GM12891 (cell line): Measurements from ENCODE around the gene EPHB4.
"Not testable (repeated sequence)": the region's sequence is repeated elsewhere in the genome, so short reads cannot be mapped to it uniquely, and the experiment has no call there.

Source experiments
- DNase-seq: peaks from one replicate; pipeline ENCODE4 v3.0.0; 2011; ENCODE audit warnings: low spot score; ENCODE audit not compliant: insufficient read length
- FAIRE-seq: peaks from 2 replicates; lab custom pipeline; 2011; peaks lifted over from hg19 to GRCh38; lab: Jason Lieb, UNC
- PAX5 ChIP-seq: IDR thresholded peaks from 2 replicates; pipeline ENCODE4 v1.6.1; 2011; ENCODE audit warnings: low read length, moderate library complexity, mild to moderate bottlenecking; ENCODE audit not compliant: insufficient read depth, severe bottlenecking
- POLR2A ChIP-seq: IDR thresholded peaks from 2 replicates; pipeline ENCODE4 v1.6.1; 2011; ENCODE audit warnings: low read depth, low read length, control low read depth
- POLR2AphosphoS5 ChIP-seq: IDR thresholded peaks from 2 replicates; pipeline ENCODE4 v1.6.1; 2011; ENCODE audit warnings: low read depth, low read length, control low read depth
- POU2F2 ChIP-seq: IDR thresholded peaks from 2 replicates; pipeline ENCODE4 v1.6.1; 2011; ENCODE audit warnings: low read depth, mild to moderate bottlenecking, control low read depth, low read length, moderate library complexity
- SPI1 ChIP-seq: IDR thresholded peaks from 2 replicates; pipeline ENCODE4 v1.6.1; 2011; ENCODE audit warnings: low read depth, low read length, control low read depth
- TAF1 ChIP-seq: IDR thresholded peaks from 2 replicates; pipeline ENCODE4 v1.6.1; 2011; ENCODE audit warnings: low read depth, low read length, control low read depth

EPHB4 gene

GRCh38 chr7:100855515-100855914 lies 28.2 kb upstream of the EPHB4 start:
- DNase-seq (no peak), FAIRE-seq (no peak)
- TF ChIP-seq TAF1: no peak
- no peak for TF ChIP-seq POLR2A
- TF ChIP-seq PAX5: no peak
- no peak for TF ChIP-seq POLR2AphosphoS5
- TF ChIP-seq SPI1: no peak
- TF ChIP-seq POU2F2: no peak

DNA sequence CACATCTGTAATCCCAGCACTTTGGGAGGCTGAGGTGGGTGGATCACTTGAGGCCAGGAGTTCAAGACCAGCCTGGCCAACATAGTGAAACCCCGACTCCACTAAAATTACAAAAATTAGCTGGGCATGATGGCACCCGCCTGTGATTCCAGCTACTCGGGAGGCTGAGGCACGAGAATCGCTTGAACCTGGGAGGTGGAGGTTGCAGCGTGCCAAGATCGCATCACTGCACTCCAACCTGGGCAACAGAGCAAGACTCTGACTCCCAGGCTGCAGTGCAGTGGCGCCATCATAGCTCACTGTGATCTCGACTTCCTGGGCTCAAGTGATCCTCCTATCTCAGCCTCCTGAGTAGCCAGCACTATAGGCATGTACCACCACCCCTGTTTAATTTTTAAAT lies 27.6 kb upstream of the EPHB4 start:
- FAIRE-seq, DNase-seq: not testable (repeated sequence)

GRCh38 chr7:100854146-100854895 lies 27.0 kb upstream of the EPHB4 start:
- no peak for TF ChIP-seq SPI1
- FAIRE-seq: no peak
- no peak for DNase-seq

DNA sequence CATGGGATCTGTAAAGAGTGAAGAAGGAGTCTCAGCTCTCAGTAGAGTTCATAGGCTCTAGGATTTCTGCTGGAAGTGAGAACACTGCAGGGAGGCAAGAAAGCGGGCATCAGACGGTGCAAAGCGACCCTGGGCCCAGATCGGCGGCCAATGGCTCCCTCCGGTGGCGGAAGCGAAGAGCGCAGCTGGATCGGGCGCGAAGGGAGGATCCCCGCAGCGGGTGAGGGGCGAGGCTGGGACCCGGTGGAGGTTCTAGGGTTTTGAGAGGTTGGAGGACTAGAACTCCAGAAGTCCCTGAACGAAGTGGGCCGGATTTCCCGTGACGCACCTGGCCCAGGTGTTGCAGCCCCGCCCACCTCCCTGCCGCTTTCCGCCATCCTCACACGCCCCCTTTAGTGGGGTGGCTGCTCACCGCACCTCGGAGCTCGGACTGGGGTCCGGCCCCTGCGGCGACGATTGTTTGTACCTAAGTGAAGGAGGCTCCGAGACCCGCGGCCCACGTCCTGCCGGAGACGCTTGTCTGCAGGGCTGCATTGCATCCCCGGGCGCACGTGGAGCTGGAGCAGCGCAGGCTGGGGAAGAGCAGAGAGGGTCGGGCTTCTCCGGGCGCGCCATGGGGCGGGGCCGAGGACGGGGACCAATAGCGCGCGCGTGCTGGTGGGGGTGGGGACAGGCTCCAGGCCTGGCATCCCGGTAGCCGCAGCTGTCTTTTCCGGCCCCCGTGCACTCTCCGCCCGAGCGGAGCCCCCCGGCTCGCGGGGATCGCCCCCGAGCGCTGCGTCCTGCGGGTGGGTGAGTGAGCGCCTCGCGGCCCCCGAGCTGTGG lies 24.9 kb upstream of the EPHB4 start, which contains the start of gene SLC12A9:
SLC12A9 (plus strand) TSS at position 666 of the 825 bp plus-strand sequence. CDS start 1,485 bp downstream, outside the sequence.
- FAIRE-seq (peak; percentile 96), DNase-seq (peak; percentile 98)
- no peak for TF ChIP-seq SPI1
- no peak for TF ChIP-seq POU2F2
- no peak for TF ChIP-seq PAX5

DNA sequence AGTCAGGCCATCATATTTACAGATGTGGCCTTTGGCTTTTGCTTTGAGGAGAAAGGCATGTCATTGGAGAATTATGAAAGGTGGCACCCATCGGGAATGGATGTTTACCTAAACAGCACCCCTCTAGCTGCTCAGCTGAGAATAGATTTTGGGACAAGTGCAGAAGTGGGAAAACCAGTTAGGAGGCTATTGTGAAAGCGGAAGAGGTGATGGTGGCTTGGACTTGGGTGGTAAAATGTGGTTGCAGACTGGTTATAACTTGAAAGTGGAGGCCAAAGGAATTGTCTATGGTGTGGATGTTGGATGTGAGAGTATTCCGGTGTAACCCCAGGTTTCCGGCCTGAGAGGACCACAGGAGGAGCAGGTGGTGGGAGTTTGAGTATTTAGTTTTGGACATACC lies 20.0 kb upstream of the EPHB4 start:
- no peak for DNase-seq
- FAIRE-seq: no peak
- no peak for TF ChIP-seq POLR2A
- TF ChIP-seq POLR2AphosphoS5: no peak
- TF ChIP-seq SPI1: no peak
- TF ChIP-seq TAF1: no peak

- FAIRE-seq (no peak), DNase-seq (no peak)
- TF ChIP-seq POLR2A (no peak), PAX5 (no peak), POLR2AphosphoS5 (no peak), SPI1 (no peak), POU2F2 (no peak), TAF1 (no peak)
Observed at GRCh38 chr7:100840470-100841100, 13.3 kb upstream of the EPHB4 start.

GRCh38 chr7:100839361-100839760 lies 12.0 kb upstream of the EPHB4 start:
- TF ChIP-seq PAX5 (no peak), POLR2A (no peak), SPI1 (no peak), POU2F2 (no peak), POLR2AphosphoS5 (no peak), TAF1 (no peak)
- DNase-seq (no peak), FAIRE-seq (no peak)

- TF ChIP-seq POU2F2 (0 out of 2 replicates have a peak, but pooled peaks have one; percentile 9), TAF1 (0 out of 2 replicates have a peak, but pooled peaks have one; percentile 30), POLR2AphosphoS5 (no peak), PAX5 (no peak)
Observed at GRCh38 chr7:100837099-100837836, 9.9 kb upstream of the EPHB4 start.

DNA sequence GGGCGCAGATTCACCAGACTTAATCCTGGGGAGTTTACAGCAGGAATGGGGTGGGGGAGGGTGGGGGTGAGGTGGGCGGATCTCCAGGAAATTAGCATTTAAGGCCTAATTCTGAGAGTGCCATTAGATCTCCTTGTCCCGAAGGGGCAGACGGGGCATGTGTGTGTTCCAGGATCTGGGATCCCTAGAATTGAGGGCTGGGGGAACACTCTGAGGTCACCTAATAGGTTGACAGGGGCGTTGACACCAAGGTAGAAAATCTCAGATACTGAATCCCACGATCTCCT lies 9.4 kb upstream of the EPHB4 start:
- TF ChIP-seq POU2F2: no peak
- TF ChIP-seq POLR2AphosphoS5: no peak
- no peak for TF ChIP-seq TAF1
- no peak for TF ChIP-seq POLR2A
- no peak for TF ChIP-seq SPI1
- no peak for TF ChIP-seq PAX5
- FAIRE-seq: no peak
- no peak for DNase-seq

More at GRCh38 chr7:100837099-100837836, 9.9 kb upstream of the EPHB4 start:
- FAIRE-seq: peak; percentile 76
- peak; percentile 70 for DNase-seq
